NCI-H2171 (cell line): ENCODE results near the gene TENT5C.

ENCODE experiments used
- DNase-seq: peaks from one replicate; lab custom pipeline; 2025; lab: John Stamatoyannopoulos, UW

TENT5C gene

DNA sequence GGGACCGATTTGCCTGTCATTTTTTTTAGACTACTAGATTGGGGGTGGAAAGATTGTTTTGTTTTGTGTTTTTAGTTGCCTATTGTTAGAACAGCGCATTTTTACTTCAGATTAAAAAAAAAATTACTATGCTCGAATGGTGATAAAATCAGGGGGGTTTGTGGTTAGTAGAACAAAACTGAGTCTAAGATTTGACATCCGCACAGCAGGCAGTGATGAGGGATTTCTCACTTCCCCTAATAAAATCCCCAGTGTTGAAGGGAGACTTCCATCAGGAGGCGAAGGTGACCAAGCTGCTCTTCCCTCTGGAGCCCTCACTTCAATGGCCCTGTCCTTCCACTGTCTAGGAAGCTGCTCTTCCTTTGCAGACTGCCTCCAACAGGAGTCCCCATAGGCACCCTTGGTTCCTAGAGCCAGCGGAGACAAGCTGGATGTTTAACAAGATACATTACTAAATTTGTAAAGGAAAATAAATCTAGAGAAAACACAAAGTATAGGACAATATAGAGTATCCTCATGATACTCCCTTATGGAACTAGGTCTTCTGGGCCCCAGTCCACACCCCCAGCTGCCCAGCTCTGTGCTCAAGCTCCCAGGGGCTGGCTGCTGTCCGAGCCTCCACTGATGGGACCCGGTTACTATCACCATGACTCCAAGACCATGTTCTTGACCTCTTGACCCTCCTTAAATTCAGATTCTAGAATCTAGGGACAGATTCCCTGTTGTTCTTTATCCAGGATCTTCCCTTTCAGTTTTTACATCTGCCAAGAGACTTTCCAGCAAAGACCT, 31.0 kb downstream of the TENT5C start:
- no peak for DNase-seq

DNA sequence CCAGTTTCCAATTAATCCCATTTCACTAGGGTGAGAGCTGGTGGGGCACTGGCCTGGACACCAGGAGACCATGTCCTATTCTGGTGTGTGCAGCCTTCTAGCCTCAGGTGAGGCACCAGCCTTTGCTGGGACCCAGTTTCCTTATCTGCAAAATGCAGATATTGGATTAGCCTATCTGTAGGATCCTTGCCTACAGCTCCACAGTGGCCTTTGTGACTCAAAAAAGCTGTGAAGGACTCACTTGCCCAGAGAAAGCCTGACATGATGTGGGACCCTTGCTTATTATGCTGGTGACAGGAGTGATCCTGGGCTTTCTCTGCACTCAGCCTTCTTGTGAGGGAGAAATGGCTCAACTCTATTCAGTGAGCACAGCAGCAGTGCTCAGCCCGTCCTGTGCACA, 32.3 kb downstream of the TENT5C start:
- no peak for DNase-seq

DNA sequence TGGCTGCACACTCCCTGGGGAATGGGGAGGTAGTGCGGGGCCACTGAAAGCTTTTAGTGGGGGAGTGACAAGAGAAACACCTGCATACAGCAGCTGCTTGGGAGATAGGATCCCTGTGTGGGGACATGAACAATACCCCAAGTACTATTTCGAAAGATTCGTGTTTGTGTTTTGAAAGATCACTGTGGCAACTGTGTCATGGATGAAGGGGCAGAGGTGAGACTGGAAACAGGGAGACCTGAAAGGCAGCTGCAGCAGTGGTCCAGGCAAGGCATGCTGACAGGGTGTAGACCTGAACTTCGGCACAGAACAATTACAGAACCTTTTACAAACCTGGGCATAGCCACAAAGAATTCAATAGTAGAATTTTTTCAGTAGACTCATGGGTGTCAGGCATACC, 32.9 kb downstream of the TENT5C start:
- no peak for DNase-seq

DNA sequence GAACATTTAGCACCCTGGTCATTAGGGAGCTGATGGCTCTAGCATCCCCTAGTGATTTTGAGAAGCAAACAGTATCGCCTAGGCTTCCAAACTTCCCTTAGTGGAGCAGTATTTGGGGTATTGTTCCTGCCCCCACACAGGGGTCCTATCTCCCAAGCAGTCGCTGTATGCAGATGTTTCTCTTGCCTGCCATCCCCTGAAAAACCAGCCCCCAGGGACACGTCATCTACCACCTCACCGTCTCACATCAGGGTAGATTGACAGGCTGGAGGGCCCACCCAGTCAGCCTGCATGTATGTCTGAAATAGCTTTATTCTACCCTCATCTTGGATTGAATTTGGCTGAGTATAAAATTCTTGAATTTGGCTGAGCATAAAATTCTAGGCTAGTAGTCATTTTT, 33.9 kb downstream of the TENT5C start:
- DNase-seq = no peak

DNA sequence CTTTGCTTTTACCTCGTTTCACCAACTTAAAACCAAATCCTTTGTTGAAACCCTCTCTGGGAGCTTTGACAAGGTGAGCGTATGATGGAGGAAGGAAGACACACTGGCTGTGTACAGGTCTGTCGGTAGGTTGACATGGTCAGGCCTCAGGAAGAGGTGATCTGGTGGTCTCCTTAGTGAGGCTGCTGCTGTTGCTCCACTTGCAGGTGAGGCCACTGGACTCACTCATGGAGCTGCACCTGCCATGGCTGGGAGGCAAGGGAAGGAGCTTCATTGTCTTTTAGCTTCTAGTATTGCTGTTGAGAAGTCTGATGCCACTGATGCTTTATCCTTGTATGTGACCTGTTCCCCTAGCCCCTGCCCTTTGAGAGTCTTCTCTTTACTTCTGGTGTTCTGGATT, 35.7 kb downstream of the TENT5C start:
- DNase-seq = no peak

DNA sequence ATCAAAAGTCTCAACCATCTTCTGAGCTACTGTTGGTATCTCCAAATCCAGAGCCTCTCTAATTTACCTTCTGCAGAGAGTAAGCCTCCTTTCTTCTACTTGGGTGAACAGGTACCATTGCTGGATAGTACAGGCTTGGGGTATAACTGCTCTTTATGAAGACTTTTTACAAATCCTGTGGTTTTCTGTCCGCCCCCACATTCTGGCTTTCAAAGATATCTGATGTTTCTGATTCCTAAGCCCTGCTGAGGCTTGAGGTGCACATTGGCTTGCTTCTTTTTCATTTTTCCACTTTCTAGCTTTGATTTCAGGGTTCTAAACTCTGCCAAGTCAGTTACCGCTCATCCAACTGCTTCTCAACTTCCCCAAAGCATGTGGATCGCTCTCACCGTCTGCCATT, 37.1 kb downstream of the TENT5C start:
- no peak for DNase-seq

DNA sequence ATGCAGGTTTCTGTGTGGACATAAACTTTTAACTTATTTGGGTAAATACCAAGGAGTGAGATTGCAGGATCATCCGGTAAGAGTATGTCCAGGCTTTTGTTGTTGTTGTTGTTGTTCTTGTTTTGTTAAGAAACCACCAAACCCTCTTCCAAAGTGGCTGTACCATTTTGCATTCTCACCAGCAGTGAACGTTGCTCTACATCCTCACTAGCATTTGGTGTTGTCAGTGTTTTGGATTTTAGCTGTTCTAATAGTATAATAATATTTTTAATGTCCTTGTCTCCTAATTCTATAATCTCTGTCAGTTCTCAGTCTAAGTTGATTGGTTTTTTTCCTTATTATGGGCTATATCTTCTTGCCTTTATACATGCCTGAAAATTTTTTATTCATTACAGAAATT, 37.8 kb downstream of the TENT5C start:
- no peak for DNase-seq

DNA sequence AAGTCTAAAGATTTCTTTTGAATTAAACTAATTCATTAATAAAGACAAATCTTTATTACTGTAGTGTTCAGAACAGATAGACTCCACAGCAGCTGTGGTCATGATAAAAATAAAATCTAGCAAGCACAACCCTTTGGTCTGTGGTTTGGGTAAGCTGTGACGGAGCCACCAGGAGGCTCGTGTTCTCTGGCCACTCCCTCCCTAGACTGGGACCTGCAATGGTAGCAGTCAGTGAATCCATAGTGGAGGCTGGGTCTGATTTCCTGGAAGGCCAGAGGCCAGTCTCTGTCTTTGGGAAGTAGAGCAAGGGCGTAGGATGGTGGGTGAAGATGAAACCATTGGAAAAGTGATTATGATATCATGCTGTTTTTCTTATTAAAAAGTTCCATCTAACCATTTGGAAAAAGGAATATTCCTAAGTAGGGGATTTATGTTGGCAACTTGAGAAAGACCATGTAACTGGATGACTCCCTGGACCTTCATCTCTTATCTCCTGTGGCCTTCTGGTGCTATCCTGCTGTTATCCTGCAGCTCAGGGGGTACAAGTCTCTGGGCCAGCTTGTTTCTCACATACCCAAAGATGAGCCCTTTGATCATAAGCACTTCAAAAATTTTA, 39.0 kb downstream of the TENT5C start:
- no peak for DNase-seq

DNA sequence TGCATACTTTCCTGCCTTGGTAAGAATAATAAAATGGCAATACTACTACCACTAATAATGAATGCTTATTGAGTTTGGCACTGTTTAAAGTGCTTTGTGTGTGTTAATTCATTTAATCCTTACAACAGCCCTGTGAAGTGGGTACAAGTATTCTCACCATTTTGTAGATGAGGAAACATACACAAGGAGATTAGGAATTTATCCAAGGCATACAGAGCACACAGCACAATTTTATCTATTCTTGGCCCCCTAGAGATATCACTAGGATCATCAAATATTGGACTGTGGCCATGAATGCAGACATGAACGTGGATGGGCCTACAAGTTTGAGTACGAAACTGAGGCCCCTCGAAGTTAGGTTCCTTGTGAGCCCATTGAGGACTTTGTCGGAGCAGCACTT, 39.5 kb downstream of the TENT5C start:
- DNase-seq = no peak

DNA sequence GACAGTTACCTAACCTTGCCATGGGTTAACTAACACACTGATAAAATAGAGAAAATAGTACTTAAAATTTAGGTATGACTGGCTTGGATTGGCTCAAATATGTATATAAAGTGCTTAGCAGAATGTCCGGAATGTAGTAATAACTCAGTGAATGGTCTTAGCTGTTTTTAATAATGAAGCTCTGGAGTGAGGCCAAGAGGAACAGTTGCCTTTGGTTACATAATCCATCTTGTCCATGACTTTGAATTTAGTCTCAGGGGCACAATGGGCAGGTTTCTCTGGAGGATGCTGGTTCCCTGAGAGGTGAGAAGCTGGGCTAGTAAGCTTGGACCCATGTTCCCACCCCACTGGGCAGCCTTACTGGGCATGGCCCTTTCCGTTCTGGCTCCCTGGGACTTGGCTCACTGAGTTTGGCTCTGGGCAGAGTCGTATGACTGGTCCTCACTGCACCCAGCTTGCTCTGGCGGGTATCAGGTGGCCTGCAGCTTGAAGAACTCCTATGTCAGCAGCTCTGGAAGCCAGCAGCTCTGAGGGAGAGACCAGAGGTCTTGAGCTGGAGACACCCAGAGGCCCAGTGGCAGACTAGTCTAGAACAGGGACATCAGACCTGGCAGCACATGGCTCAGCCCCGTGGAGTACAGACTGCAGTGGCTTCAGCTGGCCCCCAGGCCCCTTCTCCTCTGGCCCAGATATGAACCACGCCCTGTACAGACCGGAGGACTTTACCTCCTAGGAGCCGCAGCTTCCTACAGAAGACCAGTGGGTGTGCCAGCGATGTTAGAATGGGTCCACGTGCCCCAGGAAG, 40.4 kb downstream of the TENT5C start:
- DNase-seq = no peak

DNA sequence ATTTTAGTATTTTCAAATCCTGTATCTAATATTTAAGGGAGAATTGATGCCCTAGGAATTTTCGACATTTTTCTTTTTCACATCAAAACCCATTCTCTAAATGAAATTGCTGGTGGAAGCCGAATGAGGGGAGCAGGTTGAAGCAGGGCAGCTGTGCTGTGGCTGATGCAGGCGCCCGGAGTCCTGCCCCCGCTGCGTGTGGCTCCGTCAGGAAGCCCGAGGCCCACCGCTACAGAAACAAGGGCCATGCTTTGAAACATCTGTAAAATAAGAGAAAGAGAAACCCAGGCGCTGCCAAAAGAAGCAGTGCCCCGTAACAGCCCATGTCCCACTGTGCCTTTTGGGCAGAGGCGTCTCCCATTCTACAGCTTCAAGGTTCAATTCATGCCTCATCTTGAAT, 41.1 kb downstream of the TENT5C start:
- DNase-seq = no peak

DNA sequence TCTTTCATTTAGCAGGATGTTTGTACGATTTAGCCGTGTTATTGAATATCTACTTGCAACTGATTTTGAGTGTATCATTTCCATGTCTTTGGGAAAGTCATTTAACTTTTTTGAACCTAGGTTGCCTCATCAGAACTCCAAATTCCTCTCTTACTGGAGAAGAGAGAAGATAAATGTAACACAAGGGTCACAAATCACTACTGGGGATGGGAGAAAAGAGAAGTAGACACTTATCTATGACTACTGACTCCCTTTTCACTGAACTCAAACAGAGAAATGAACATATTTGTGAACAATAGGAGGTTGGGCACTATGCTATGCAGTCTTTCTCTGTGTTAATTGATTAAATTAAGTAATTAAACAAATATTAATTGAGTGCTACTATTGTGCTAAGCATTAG, 42.2 kb downstream of the TENT5C start:
- no peak for DNase-seq

DNA sequence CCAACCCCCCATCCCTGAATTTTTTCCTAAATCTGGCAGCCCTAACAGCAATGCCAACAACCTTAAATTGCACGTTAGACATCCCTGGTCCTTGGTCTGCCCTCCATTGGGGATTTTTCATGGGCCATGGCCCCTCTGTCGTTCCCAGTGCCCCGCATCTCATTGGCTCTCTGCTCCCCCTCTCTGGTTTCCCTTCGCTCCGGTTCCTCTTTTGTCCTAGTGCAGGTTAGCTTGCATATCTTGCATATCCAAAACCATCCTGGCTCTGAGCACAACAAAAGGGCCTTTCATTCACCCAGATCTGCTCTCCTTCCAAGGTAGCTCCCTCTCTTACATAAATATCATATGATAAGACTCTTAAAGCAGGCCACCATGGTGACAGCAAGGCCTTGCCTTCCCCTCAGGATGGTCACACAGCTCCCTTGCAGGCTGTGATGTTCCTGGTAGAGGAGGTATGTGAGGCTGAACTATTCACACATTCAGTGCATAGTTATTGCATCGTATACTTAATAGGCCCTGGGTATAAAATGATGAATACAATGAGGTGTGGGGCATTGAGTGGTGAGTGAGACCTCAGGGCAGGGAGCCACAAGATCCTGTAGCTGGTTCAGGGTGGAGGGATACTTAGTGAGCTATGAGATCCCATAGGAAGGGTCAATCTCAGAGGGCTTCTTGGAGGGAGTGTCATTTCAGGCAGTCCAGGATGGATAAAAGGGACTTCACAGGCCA, 45.2 kb downstream of the TENT5C start:
- DNase-seq = no peak

DNA sequence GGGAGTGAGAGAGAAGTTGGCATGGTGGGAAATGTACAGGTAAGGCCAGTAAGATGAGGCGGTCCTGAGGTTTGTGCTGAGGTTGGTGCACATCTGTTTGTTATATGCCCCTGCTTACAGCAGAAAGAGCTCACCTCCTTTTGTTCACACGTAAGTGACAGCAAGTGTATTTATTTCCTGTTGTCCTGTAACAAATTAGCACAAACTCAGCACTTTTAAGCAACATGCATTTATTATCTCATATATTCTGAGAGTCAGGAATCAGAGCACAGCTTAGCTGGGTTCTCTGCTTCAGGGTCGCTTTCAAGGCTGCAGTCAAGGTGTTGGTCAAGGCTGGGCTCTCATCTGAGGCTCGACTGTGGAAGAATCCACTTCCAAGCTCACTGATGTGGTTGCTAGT, 45.8 kb downstream of the TENT5C start:
- no peak for DNase-seq

DNA sequence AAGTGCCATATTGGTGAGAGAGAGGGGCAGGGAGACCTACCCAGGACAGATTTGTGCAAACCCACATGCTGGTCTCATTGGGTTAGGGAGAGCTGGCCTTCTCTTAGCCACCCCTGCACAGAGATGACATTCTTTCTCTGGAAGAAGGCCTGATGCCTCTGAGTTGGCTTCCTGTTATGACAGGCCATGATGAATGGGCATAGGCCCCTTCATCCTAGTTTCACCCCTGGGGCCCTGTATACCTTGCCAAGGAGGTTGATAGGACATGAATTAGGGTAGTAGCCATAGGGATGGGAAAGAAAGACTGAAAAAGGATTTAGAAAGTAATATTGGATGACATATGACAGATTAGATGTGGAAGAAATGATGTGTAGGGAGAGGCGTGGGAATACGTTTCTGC, 46.6 kb downstream of the TENT5C start:
- no peak for DNase-seq

DNA sequence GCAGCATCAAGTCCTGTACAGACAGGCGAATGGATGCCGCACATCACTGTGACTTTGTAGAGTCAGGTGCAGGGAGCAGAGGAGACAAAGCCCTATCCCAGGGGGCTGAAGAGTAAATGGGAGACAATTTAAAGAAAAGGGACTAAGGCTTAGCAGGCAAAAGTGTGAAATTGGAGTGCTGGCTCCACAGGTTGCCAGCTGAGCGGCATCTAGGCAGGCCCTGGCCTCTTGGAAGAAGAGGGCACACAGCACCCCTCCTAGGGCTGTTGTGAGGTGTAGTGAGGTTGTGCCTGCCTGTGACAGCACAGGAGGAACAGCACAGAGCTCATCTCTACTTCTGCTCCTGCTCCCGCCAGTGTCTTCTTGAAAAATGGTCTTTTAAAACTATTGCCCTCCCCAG, 47.3 kb downstream of the TENT5C start:
- DNase-seq = no peak

DNA sequence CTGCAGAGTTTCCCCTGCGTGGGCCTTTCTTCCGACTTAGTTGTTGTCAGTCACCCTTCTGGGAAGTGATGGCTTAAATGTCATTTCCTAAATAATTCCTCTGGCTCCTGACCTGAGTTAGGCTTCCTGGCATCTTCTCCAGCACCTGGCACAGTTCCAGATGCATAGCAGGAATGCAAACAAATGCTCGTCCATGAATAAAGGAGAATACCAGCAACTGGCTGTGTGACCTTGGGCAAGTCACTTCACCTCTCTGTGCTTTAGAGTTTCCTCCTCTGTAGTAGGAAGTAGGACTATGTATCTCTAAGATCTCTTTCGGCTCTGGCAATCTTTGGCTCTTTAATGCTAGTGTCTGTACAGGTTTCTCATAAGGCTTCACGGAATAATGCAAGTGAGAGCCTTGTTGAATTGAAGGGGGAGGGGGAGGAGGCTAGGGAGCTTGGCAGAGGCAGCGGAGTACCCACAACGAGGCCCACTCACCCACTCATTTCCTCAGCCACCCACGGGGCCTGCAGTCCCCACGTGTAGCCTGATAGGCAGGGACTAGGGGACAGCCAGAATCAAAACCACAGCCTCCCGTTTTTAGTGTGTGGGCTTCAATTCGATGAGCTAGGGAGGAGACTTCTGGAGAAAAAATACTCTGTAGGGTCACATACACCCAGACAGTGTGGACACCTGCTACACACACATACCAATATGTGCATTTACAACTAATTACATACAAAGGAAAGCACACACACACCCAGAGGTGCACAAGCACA, 48.1 kb downstream of the TENT5C start:
- DNase-seq = no peak

DNA sequence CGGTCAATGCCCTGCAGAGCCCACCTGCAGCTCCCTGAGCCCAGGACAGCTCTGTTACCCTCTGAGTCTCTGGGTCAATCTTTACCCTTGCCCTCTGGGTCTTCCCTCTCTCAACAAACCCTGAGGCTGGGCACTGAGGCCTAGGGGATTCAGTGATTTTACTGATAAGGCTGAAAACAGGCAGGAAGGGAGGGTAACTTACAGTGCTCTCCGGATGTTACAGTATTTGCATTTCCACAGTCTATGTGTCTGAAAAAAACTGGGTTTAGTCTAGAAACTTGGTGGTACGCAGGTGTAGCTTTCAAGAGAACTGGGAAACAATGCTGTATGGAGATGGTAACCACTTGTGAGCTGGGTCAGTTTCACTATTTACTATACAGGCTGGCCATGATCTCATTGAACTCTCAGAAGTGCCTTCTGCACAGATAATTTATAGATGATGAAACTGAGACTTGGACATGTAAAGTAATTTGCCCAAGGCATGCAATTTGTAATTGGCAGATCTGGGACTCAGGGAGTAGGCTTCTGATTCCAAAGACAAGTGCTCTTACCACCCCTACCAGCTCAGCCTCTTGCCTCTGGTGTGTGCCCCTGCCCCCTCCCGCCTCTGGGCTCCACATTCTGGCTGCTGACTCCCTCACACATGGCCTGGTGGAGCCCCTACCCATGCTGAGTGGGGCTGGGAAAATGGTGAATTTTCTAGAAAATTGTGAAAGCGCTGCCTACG, 48.8 kb downstream of the TENT5C start:
- DNase-seq = no peak

DNA sequence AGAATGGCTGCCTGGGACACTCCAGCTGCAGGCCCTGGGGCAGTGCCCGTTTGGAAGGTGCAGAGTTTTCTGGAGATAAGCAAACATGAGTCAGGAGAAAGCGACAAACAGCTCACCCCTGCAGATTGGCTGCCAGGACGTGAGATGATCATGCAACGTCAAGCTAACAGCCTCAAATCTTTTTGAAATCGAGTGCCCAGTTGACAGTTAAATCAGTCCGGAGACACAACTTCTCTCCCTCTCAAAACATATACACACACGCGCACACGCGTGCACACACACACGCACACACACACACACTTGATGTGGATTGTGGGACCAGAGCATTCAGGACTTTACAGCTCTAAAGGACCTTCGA, 49.4 kb downstream of the TENT5C start:
- no peak for DNase-seq

DNA sequence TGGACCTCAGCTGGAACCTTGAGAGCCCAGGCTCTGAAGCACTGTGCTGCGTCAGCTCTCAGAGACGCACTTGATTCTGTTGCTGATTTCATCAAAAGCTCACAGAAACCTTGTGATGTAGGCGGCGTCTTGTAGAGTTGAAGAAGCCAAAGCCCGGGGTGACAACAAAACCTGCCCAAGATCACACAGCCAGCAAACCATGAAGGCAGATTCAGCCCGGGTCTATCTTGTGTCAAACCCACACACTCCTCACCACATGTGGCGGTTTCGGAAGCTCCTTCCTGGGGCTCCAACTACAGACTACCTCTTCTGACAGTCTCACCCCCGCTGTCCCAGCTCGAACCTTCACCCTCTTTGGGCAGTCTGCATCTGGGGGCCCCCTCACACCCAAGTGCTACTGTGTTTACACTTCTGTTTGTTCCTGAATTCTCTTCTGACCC, 50.4 kb downstream of the TENT5C start:
- DNase-seq = no peak

DNA sequence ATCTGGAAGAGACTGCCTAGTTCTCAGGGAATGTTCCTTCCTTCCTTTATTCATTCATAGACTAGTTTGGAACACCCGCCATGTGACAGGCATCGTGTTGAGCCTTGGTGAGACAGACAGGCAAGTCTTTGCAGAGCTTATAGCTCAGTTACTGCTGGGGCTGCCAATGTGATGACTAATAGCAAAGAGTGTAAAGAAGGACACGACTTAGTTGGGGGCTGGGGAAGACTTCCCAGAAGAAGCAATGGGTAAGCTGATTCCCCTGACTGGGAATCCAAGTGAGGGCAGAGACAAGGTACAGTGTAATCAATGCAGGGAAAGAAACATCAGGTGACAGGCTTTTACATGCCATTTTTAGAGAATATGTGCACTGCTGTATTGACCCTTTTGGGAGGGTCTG, 51.2 kb downstream of the TENT5C start:
- no peak for DNase-seq
